ENCODE results near the gene ARSK.

Gene ARSK

DNA sequence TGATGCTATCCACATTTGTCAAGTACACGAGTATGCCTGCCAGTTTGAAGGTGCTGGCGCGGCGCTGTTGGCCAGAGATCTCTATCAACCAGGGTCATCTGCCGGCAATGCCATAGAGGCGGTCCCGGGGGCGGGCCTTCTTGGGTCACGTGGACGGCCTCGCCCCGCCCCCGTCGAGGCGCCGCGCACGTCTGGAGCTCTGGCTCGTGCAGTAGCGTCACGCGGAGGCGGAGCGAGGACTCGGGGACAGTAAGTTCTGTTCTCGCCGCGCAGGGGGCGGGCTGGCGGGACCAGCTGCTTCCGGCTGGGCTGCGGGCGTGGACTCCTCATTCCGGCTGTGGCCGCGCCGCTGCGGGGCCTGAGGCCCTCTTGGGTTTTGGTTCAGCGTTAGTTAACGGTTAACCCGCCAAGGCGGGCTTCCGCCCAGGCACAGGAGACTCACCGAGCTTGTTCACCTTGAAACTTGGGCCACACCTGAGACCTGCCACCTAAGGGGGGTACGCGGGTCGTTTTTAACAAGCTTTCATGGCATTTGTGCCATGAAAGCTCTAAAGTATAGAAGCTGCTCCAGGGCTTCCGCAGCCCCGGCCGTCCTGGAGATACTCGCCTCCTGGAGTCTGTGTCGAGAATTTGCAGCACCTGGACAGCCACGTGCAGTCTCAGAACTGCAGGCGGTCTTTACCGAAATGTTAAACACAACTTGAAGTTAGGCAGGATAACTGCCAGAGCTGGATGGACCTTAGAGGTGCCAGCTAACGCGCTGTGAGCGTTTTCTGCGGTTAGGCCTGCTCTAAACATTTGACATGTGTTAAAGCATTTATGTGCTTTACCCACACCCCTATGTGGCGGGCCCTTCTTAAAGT is 91.9 kb downstream of the ARSK start, which contains the start of gene RFESD (continued):
- TF ChIP-seq ZNF514 (tag by site-specific recombination; IDR thresholded peaks at IDR 0.05) (no peak), ZNF747 (tag by site-specific recombination; IDR thresholded peaks at IDR 0.05) (no peak), ZBTB1 (tag by site-specific recombination; IDR thresholded peaks at IDR 0.05) (no peak), ZNF701 (tag by site-specific recombination; IDR thresholded peaks at IDR 0.05) (no peak), ZNF23 (tag by site-specific recombination; IDR thresholded peaks at IDR 0.05; ENCODE audit: borderline replicate concordance) (no peak), ZNF660 (tag by site-specific recombination; IDR thresholded peaks at IDR 0.05) (peak; percentile 89), ZNF155 (tag by site-specific recombination; IDR thresholded peaks at IDR 0.05) (no peak), ZNF341 (tag by site-specific recombination; IDR thresholded peaks at IDR 0.05; ENCODE audit: low read depth) (peak; percentile 70), SCRT1 (tag by site-specific recombination; IDR thresholded peaks at IDR 0.05; ENCODE audit: borderline replicate concordance) (no peak), ZNF837 (tag by site-specific recombination; IDR thresholded peaks at IDR 0.05) (no peak), SETDB1 (IDR thresholded peaks at IDR 0.05; ENCODE audit: insufficient read length, low read length) (peak; percentile 30)
- TF ChIP-seq, protein P1, sequence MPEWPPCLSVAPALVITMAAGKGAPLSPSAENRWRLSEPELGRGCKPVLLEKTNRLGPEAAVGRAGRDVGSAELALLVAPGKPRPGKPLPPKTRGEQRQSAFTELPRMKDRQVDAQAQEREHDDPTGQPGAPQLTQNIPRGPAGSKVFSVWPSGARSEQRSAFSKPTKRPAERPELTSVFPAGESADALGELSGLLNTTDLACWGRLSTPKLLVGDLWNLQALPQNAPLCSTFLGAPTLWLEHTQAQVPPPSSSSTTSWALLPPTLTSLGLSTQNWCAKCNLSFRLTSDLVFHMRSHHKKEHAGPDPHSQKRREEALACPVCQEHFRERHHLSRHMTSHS (tag by site-specific recombination; IDR thresholded peaks at IDR 0.05): no peak
- TF ChIP-seq, protein P2, sequence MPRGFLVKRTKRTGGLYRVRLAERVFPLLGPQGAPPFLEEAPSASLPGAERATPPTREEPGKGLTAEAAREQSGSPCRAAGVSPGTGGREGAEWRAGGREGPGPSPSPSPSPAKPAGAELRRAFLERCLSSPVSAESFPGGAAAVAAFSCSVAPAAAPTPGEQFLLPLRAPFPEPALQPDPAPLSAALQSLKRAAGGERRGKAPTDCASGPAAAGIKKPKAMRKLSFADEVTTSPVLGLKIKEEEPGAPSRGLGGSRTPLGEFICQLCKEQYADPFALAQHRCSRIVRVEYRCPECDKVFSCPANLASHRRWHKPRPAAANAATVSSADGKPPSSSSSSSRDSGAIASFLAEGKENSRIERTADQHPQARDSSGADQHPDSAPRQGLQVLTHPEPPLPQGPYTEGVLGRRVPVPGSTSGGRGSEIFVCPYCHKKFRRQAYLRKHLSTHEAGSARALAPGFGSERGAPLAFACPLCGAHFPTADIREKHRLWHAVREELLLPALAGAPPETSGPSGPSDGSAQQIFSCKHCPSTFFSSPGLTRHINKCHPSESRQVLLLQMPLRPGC (tag by site-specific recombination; IDR thresholded peaks at IDR 0.05): 0 out of 2 replicates have a peak, but pooled peaks have one; percentile 33

DNA sequence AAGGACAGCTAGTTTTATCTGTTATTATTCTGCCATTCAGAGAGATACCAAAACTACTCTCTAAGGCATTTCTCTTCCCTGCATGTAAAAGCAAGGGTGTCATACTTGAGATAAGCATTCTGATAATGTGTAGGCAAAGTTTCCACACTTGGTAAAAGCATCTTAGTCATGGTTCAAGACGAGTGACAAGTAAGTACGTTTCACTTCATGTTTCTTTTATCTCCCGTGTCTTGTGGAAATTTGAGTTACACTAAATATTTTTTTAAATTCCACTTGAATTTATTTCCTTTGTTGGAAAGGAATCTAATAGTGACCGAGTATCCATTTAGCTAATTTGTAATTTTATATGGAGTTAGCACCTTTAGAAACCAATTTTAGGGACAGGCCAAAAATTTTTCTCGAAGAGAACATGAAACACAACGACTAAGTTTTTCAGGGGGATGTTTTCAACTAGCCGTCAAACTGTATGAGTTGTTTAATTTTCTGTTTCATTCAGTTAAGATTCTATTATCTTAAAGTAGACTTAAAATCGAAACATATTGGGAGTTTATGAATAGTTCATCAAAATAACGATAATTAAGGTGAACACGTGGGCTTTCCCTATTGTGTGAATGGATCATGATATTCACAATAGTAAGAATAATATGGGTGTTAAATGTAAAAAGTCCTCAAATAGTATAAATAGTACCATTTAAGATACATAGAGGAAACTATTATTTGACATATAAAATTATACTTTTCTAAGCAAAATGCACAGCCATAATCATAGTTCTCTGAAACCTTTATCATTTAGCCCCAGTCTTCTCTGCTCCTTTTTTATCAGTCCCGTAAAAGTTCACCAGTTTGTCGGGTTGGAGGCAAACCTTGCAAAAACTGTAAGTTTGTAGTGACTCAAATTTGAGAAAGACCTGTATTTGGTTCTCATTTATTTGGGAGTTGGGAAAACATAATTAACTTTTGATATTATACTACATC is 93.3 kb downstream of the ARSK start:
- Histone ChIP-seq H3K9me3 (ENCODE audit: control insufficient read depth, insufficient read depth, low read depth, low read length) (no peaks in the 10 kb centered on the region), H3K27ac (ENCODE audit: extremely low read depth, low read depth, low read length) (no peak overlapping the region), H3K4me1 (ENCODE audit: control insufficient read depth, insufficient read depth, low read length) (peaks cover 5% of the 10 kb centered on the region; the same call in 1 of the 2 replicates), H3K36me3 (ENCODE audit: control insufficient read depth in 2 of 2, insufficient read depth in 1 of 2, low read length in 2 of 2) (peaks cover 0 to 6% of the 10 kb centered on the region in 2 experiments; a peak in 1 of 3 replicates), H3K4me3 (ENCODE audit: low read depth, low read length) (no peak overlapping the region)
- POLR2A ChIA-PET: interaction anchor here (2.0 to 2.1 kb wide), 2 partner anchors 64 to 83 kb away, joined by 6 to 34 read pairs; partner anchors contain the start of gene RHOBTB3
- CTCF ChIA-PET: interaction anchor here (0.7 to 7.4 kb wide), 7 partner anchors 14 to 1115 kb away, joined by 3 to 64 read pairs (median 7); no protein-coding TSS in a partner anchor
- no peak for TF ChIP-seq ZNF366 (tag by site-specific recombination; conservative IDR thresholded peaks at IDR 0.05)
- TF ChIP-seq PRDM1 (tag by site-specific recombination; IDR thresholded peaks at IDR 0.05): 0 out of 2 replicates have a peak, but pooled peaks have one; percentile 29

DNA sequence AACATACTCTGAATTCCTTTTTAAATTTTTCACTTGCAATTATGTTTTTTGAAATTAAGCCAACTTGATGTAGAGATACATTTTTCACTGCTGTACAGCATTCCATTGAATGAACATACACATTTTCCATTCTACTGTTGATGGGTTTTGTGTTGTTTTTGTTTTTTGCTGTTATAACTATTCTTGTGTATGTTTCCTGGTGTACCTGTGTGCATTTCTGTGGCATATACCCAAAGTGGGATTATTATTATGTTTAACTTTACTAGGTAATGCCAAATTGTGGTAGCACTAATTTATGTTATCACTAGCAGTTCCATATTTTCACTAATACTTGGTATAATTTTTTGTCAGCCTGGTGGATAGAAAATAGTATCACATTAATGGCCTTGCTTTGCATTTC is 94.4 kb downstream of the ARSK start:
- ChIA-PET CTCF (interaction anchor here (6.8 to 7.4 kb wide), 2 partner anchors 15 to 199 kb away, joined by 44 to 64 read pairs; no protein-coding TSS in a partner anchor), POLR2A (no interaction called here)
- H3K36me3 ChIP-seq (ENCODE audit: control insufficient read depth in 2 of 2, insufficient read depth in 1 of 2, low read length in 2 of 2): peaks cover 0 to 8% of the 10 kb centered on the region in 2 experiments; a peak in 1 of 3 replicates
- TF ChIP-seq ZNF146 (tag by site-specific recombination; IDR thresholded peaks at IDR 0.05) (peak; percentile 27; the same call in 1 of the 2 replicates), IKZF3 (tag by site-specific recombination; IDR thresholded peaks at IDR 0.05) (no peak)
- H3K9me3 ChIP-seq (ENCODE audit: control insufficient read depth, insufficient read depth, low read depth, low read length): no peaks in the 10 kb centered on the region
- H3K27ac ChIP-seq (ENCODE audit: extremely low read depth, low read depth, low read length): no peak overlapping the region
- peaks cover 5% of the 10 kb centered on the region; the same call in 1 of the 2 replicates for H3K4me1 ChIP-seq (ENCODE audit: control insufficient read depth, insufficient read depth, low read length)
- H3K4me3 ChIP-seq (ENCODE audit: low read depth, low read length): no peak overlapping the region

All from HEK293 (cell line).